NCI-H69 (cell line): ENCODE measurements around the gene IL11.
"Not testable (repeated sequence)": the region's sequence is repeated elsewhere in the genome, so short reads cannot be mapped to it uniquely, and the experiment has no call there.

Experiments used
- DNase-seq: peaks from one replicate; lab custom pipeline; 2025; lab: John Stamatoyannopoulos, UW

IL11 gene

DNA sequence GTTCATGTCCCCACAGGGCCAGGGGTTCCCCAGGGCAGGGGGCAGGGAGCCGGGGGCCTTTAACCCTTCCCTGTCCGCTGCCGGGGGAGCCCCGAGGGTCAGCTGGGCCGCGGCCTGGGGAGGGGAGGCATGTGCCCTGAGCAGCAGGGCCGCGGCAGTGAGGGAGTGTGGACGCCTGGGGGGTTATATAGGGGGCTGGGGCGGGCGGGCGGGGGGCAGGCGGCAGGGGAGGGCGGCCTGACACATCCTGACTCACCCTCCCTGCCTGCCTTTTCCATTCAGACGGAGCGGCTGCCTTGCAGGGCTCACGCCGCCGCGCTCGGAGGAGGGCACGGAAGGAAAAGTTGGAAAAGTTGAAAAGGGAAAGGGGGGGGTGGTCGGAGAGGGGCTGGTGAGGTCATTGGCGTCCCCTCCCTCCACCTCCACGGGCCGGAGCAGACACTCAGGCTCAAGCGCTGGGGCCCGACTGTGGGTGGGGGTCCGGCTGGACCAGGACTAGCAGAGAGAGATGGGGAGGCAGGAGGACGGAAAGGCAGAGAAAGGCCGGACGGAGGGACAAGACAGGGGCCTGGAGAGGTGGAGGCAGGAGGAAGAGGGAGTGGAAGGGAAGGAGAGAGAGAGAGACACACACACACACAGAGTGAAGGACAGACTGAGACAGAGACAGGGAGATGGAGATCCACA, at the start of gene IL11:
Gene IL11, minus strand, starts transcription at position 159 of the 684 bp plus-strand sequence. Its CDS starts 153 bp downstream, at position 6.
- no peak for DNase-seq

GRCh38 chr19:55419624-55420236, 49.5 kb upstream of the IL11 start:
- DNase-seq, result no peak

GRCh38 chr19:55419103-55419502, 48.8 kb upstream of the IL11 start:
- DNase-seq, result no peak

GRCh38 chr19:55418185-55418584, 47.9 kb upstream of the IL11 start:
- DNase-seq, result peak; percentile 87

GRCh38 chr19:55410168-55410567, 39.9 kb upstream of the IL11 start:
- DNase-seq, result no peak

DNA sequence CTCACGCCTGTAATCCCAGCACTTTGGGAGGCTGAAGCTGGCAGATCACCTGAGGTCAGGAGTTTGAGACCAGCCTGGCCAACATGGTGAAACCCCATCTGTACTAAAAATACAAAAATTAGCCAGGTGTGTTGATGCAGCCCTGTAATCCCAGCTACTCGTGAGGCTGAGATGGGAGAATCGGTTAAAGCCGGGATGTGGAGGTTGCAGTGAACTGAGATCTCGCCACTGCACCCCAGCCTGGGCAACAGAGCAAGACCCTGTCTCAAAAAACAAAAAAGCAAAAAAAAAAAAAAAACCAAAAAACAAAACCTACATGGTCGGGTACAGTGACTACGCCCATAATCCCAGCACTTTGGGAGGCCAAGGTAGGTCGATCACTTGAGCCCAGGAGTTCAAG, 38.9 kb upstream of the IL11 start:
- not testable (repeated sequence) for DNase-seq

DNA sequence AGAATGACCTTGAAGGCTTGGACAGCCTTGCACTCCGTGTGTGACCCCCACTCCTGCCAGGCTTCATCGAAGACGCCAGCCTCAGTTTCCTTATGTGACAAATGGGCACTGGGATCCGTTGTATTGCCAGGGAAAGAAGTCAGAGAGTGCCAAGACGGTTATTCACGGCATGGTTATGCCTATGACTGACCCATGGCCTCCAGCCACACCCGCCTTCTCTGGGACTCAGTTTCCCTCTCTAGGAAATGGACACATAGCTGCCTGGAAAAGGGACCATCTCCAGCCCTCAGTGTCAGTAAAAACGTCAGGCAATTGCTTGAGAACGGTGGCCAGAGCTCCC, 38.2 kb upstream of the IL11 start:
- no peak for DNase-seq

GRCh38 chr19:55407800-55408532, 37.7 kb upstream of the IL11 start:
- peak; percentile 100 for DNase-seq

DNA sequence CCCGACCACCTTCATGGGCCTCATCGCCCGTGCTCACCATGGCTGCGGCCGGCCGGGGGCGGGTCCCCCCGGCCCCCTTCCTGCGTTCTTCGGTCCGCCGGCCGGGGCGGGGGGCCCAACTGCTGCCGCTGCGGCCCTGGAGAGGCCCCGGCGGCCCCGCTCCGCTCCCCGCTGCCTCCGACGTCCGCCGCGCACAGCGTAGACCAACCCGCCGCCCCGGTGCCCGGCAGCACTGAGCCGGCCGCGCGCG, 37.2 kb upstream of the IL11 start, which contains the start of gene UBE2S:
Gene UBE2S, minus strand, starts transcription at position 239 of the 250 bp plus-strand sequence. Its CDS starts 199 bp downstream, at position 40.
- not testable (repeated sequence) for DNase-seq

DNA sequence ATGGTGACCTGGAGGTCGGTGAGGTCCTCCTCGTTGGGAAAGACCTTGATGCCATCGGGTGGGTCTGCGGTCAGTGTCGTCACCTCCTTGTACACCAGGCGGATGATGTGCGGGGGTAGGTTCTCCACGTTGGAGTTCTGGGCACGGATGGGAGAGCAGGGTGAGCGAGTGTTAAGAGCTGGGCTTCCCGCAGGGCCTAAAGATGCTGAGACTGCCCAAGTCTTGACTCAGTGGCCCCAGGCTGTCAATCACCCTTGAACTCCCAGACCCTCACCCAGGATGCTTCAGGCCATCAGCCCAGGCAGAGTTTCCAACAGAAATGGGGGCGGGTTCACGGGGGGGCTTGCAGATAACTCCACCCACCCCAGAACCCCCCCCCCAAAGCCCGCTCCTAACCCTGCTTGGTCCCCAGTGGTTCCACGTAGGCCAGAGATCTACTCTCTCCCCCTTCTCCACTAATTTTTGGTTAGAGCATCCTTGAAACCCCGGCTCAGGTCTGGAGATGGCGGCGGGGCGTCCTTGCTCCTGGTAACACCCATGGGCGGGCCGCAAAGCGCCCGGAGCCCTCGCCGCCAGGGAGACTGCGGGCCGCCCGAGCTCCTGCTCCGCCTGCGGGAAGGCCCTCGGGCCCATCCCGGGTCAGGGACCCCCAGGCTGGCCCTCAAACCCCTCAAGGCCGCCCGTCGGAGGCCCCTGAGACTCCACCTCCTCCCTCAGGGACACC, 36.7 kb upstream of the IL11 start:
- peak; percentile 62 for DNase-seq

GRCh38 chr19:55406091-55406825, 36.0 kb upstream of the IL11 start:
- DNase-seq, result no peak

DNA sequence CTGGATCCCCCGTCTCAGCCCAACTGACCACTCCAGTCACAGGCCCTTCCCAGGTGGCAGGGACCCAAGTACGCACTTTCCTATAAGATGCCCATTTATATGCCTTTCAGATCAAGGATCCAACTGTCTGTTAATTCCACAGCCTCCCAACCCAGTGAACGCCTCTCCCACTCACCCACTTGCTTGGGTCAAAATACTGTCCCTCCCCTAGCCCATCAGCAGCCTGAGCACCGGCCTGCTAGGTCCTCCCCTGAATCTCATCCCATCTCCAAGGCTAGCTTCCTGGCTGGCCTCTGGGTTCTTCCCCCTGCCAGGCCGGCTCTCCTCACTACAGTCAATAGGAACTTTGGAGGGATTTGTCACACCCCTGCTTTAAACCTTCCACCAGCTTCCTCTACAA, 35.4 kb upstream of the IL11 start:
- DNase-seq, result no peak

- DNase-seq, result no peak
Measured at GRCh38 chr19:55402509-55402908, 32.2 kb upstream of the IL11 start.

GRCh38 chr19:55401390-55401789, 31.1 kb upstream of the IL11 start:
- DNase-seq, result not testable (repeated sequence)

DNA sequence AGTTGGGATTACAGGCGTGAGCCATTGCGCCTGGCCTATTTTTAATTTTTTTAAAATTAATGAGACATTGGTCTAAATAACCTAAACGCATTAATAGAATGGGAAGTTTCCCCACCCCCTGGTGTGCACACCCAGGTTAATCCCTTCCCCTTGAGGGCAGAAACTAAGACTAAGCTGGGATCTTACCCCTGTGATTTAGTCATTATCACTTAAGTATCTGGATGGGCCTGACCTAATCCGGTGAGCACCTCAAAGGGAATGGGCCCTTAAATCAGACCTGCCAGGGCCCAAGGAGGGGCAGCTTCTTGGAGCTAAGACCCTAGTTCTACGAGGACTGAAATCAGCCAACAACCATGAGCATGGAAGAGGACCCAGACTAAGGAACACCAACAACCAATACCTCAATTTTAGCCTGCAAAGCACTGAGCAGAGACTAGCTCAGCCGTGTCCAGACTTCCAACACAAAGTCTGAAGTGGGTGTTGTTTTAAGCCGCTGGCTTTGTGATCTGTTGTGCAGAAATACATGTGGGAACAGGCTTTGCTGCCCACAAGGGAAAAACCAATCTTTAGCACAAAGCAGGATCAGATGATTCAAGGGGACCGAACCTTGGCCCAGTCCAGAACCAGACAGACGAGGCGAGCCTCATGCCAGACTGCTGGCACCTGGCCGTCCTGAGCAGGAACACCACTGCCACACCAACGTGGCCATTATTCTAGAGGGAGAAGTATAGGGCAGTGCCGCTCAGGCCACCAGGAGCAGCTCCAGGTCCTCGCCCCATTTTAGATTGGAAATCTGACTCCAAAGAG, 30.2 kb upstream of the IL11 start:
- no peak for DNase-seq

GRCh38 chr19:55398200-55398925, 28.1 kb upstream of the IL11 start:
- DNase-seq, result no peak

- DNase-seq, result peak; percentile 63
Measured at GRCh38 chr19:55392820-55393761, 22.8 kb upstream of the IL11 start.

DNA sequence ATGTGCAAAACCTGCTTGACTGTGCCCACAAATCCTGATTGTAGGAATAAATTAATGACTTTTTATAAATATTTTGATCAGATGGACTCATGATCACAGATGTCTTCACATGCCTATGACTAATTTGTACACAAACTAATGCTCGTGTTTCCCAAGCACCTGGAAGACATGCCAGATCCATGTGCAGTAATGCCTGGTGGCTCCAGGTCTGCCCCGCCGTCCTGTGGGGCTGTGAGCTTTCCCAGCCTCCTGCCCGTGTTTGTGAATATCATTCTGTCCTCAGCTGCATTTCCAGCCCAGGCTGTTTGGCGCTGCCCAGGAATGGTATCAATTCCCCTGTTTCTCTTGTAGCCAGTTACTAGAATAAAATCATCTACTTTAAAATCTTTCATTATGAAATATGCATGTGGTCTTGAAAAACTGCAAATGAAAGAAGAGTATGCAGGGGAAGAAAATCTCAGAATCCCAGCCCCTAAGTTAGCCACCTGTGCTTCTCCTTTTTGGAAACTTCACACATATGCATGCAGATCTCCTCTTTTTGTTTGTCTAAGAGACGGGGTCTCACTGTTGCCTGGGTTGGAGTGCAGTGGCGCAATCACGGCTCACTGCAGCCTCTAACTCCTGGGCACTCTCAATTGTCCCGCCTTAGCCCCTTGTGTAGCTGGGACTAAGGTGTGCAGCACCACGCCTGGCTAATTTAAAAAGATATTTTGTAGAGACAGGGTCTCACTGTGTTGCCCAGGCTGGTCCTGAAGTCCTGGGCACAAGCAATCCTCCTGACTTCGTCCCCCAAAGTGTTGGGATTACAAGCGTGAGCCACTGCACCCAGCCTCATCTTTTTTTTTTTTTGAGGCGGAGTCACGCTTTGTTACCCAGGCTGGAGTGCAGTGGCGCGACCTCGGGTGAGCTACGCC, 21.7 kb upstream of the IL11 start:
- no peak for DNase-seq
